ENCODE measurements around the gene TPPP3.

TPPP3 gene

GRCh38 chr16:67393111-67393787, at the start of gene TPPP3:
TSS of gene TPPP3 (minus strand) at chr16:67393498. CDS start at chr16:67391111, 2,387 bp downstream.
- in situ Hi-C loops (cut with MboI; ENCODE audit: low sequenced_read_pairs, unreplicated experiment): no loop called here
- TF ChIP-seq, protein P1, sequence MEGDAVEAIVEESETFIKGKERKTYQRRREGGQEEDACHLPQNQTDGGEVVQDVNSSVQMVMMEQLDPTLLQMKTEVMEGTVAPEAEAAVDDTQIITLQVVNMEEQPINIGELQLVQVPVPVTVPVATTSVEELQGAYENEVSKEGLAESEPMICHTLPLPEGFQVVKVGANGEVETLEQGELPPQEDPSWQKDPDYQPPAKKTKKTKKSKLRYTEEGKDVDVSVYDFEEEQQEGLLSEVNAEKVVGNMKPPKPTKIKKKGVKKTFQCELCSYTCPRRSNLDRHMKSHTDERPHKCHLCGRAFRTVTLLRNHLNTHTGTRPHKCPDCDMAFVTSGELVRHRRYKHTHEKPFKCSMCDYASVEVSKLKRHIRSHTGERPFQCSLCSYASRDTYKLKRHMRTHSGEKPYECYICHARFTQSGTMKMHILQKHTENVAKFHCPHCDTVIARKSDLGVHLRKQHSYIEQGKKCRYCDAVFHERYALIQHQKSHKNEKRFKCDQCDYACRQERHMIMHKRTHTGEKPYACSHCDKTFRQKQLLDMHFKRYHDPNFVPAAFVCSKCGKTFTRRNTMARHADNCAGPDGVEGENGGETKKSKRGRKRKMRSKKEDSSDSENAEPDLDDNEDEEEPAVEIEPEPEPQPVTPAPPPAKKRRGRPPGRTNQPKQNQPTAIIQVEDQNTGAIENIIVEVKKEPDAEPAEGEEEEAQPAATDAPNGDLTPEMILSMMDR (IDR thresholded peaks at IDR 0.05; ENCODE audit: borderline replicate concordance, control extremely low read depth, extremely low read depth, insufficient read depth, missing control alignments): no peak
- DNase-seq (ENCODE audit: low spot score): peak; percentile 71

DNA sequence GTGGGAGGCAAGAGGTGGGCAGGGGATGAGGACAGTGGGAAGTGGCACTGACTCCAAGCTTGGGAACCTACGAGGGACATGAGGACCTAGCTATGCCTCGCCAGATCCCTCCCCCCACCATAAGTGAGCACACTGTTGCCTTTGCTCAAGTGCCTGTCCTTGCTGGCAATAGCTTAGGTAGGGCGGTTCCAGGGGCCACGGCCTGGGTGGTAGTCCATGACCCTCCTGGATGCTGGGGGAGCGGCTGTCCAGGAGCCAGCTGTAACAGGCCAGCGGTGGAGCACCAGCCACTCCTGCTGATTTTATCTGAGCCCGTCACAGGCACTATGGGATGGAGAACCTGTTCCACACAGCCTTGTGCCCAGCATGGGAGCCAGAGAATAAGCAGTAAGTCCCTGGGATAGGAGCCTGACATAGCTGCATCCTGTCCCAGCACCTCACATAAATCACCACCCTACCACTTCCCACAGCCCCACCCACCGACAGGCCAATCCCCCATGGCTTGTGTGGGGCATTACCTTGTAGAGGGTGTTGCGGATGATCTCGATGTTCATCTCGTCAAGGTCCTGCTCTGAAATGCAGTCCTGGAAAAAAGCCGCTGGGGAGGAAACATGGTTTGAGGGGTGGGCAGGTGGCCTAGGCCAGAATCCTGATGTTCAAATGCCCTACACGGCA, 49.4 kb upstream of the TPPP3 start:
- TF ChIP-seq, protein P1 (IDR thresholded peaks at IDR 0.05; ENCODE audit: borderline replicate concordance, control extremely low read depth, extremely low read depth, insufficient read depth, missing control alignments): no peak
- in situ Hi-C loops (cut with MboI; ENCODE audit: low sequenced_read_pairs, unreplicated experiment): no loop called here
- no peak for DNase-seq (ENCODE audit: low spot score)

GRCh38 chr16:67441907-67442306, 48.6 kb upstream of the TPPP3 start:
- in situ Hi-C loops (cut with MboI; ENCODE audit: low sequenced_read_pairs, unreplicated experiment): no loop called here
- TF ChIP-seq, protein P1 (IDR thresholded peaks at IDR 0.05; ENCODE audit: borderline replicate concordance, control extremely low read depth, extremely low read depth, insufficient read depth, missing control alignments): no peak
- no peak for DNase-seq (ENCODE audit: low spot score)

DNA sequence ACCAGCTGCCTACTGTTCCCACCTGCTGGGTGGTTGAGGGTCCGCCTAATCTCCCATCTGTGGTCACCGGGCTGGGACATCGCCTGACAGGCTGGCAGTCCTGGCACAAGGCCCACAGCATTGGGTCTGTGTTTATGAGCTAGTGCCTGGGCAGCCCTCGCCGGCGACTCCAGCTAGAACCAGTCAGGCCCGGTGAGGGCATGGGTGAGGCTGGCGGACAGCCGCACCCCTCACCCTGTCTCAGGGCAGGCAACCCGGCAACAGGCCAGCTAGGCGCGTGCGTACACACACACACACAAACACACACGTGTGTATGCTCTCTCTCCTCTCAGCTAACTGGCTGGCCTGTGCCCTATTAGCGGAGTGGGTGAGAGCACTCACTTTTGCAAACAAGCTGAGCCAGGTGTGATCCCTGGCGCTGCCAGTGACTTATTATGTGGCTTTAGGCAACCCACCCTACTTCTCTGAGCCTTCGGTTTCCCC, 48.0 kb upstream of the TPPP3 start:
- TF ChIP-seq, protein P1 (IDR thresholded peaks at IDR 0.05; ENCODE audit: borderline replicate concordance, control extremely low read depth, extremely low read depth, insufficient read depth, missing control alignments): no peak
- no peak for DNase-seq (ENCODE audit: low spot score)

GRCh38 chr16:67438824-67439393, 45.6 kb upstream of the TPPP3 start:
- in situ Hi-C loops (cut with MboI; ENCODE audit: low sequenced_read_pairs, unreplicated experiment): no loop called here
- DNase-seq (ENCODE audit: low spot score): no peak
- TF ChIP-seq, protein P1 (IDR thresholded peaks at IDR 0.05; ENCODE audit: borderline replicate concordance, control extremely low read depth, extremely low read depth, insufficient read depth, missing control alignments): no peak

More for the DNA sequence above, 48.0 kb upstream of the TPPP3 start:
- in situ Hi-C loops (cut with MboI; ENCODE audit: low sequenced_read_pairs, unreplicated experiment): no loop called here

DNA sequence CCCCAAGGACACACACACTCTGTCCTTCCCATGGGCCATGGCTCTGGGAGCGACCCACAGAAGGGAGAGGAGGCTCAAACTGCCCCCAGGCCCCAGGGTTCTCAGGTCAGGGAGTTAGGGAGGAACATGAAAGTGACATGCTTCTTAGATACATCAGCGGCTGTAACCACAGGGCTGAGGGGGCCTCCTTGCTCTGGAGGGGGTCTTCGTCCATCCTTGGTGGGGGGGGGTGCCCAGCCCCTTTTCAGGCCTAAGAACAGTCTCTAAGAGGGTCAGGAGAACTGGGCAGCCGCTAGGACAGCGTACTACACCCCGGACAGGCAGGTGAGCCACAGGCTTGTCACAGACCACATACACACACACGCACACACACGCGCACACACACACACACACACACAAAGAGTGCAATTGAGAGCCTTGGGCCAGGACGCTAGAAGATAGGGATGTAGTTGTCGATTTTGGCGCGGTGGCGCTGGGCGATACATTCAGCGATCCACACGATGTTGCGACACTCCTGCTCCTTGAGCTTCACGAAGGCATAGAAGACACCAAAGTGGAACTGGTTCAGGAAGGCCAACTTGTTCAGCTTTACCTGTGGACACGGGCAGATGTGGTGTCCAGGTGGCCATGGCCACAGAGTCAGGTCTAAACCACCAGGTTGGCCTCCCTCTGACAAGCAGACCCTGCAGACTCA, 44.9 kb upstream of the TPPP3 start:
- in situ Hi-C loops (cut with MboI; ENCODE audit: low sequenced_read_pairs, unreplicated experiment): no loop called here
- no peak for DNase-seq (ENCODE audit: low spot score)

More for the DNA sequence above, 44.9 kb upstream of the TPPP3 start:
- TF ChIP-seq, protein P1 (IDR thresholded peaks at IDR 0.05; ENCODE audit: borderline replicate concordance, control extremely low read depth, extremely low read depth, insufficient read depth, missing control alignments): no peak

Data from GM13976 (cell line).